ENCODE data around the gene SLC16A5. TPM values are rescaled to one million over a fixed set of nuclear protein-coding genes. Genes with fewer than 3 reads are reported as not detected.
A peak's percentile ranks its signal among the peaks of the same experiment; 100 is the strongest.

SLC16A5 gene
- total RNA-seq, 4 donors from 2014 or later = 4.6 to 27.9 (median 7.7) TPM

- 0 to 1% methylated on average over 41 to 62 of the region's 68 CpGs for WGBS, 2 donors
- H3K4me3 ChIP-seq = peak within 1 kb of the TSS; percentile 52 to 97 (median 81)
- TF ChIP-seq POLR2A (IDR thresholded peaks at IDR 0.05) = peak; percentile 14 to 60
- TF ChIP-seq CTCF (IDR thresholded peaks at IDR 0.05) = no peak
- TF ChIP-seq EP300 (IDR thresholded peaks at IDR 0.05) = peak in 1 of 2 donors; percentile 73
- no peaks in the 10 kb centered on the region for H3K9me3 ChIP-seq
- DNase-seq (ENCODE audit: low spot score in 2 of 2) = peak; percentile 72 to 79
- peaks cover 0 to 16% (median 0%) of the 10 kb centered on the region in 3 donors for H3K36me3 ChIP-seq
- H3K27me3 ChIP-seq = no peaks in the 10 kb centered on the region
- peak within 1 kb of the TSS; percentile 44 to 86 (median 71) for H3K27ac ChIP-seq
- peaks cover 0 to 40% (median 21%) of the 10 kb centered on the region in 4 donors for H3K4me1 ChIP-seq
These were observed 21.9 kb downstream of the SLC16A5 start, which contains the start of gene ARMC7 for GRCh38 chr17:75109407-75110233. TSS of gene ARMC7 (plus strand) at chr17:75109969. CDS start at chr17:75110289, 320 bp downstream.

GRCh38 chr17:75110234-75110937 lies 22.6 kb downstream of the SLC16A5 start:
- DNase-seq (ENCODE audit: low spot score in 2 of 2) = no peak
- Histone ChIP-seq H3K4me1 (peaks cover 0 to 48% (median 28%) of the 10 kb centered on the region in 4 donors), H3K4me3 (peak overlapping the region; percentile 52 to 97 (median 81)), H3K36me3 (peaks cover 0 to 10% (median 0%) of the 10 kb centered on the region in 3 donors), H3K27me3 (no peaks in the 10 kb centered on the region), H3K9me3 (no peaks in the 10 kb centered on the region), H3K27ac (peak overlapping the region; percentile 44 to 86 (median 71))
- no peak for TF ChIP-seq CTCF (IDR thresholded peaks at IDR 0.05)
- TF ChIP-seq POLR2A (IDR thresholded peaks at IDR 0.05) = no peak
- no peak for TF ChIP-seq EP300 (IDR thresholded peaks at IDR 0.05)
- 24 to 26% methylated on average over 32 to 37 of the region's 40 CpGs for WGBS, 2 donors

GRCh38 chr17:75111777-75112335 lies 24.1 kb downstream of the SLC16A5 start:
- 76 to 78% methylated on average over 7 of the region's 7 CpGs for WGBS, 2 donors

GRCh38 chr17:75113798-75114551 lies 26.2 kb downstream of the SLC16A5 start:
- no peaks in the 10 kb centered on the region for H3K9me3 ChIP-seq
- H3K27ac ChIP-seq = peak overlapping the region; percentile 62 to 94 (median 90)
- peak overlapping the region; percentile 30 to 75 (median 57) for H3K4me3 ChIP-seq
- WGBS, 2 donors = 2% methylated on average over 22 of the region's 22 CpGs
- no peaks in the 10 kb centered on the region for H3K27me3 ChIP-seq
- peaks cover 0 to 61% (median 28%) of the 10 kb centered on the region in 4 donors for H3K4me1 ChIP-seq
- H3K36me3 ChIP-seq = peaks cover 0 to 8% (median 0%) of the 10 kb centered on the region in 3 donors
- peak; percentile 41 to 48 for TF ChIP-seq EP300 (IDR thresholded peaks at IDR 0.05)
- TF ChIP-seq POLR2A (IDR thresholded peaks at IDR 0.05) = no peak
- TF ChIP-seq CTCF (IDR thresholded peaks at IDR 0.05) = peak; percentile 91 to 97 (median 95)
- peak; percentile 88 to 98 for DNase-seq (ENCODE audit: low spot score in 2 of 2)

More at GRCh38 chr17:75111777-75112335, 24.1 kb downstream of the SLC16A5 start:
- TF ChIP-seq CTCF (IDR thresholded peaks at IDR 0.05) (no peak), EP300 (IDR thresholded peaks at IDR 0.05) (no peak), POLR2A (IDR thresholded peaks at IDR 0.05) (no peak)
- no peak for DNase-seq (ENCODE audit: low spot score in 2 of 2)
- no peak overlapping the region for H3K27ac ChIP-seq
- peaks cover 0 to 5% (median 0%) of the 10 kb centered on the region in 3 donors for H3K36me3 ChIP-seq
- no peak overlapping the region for H3K4me3 ChIP-seq
- no peaks in the 10 kb centered on the region for H3K9me3 ChIP-seq
- peaks cover 0 to 63% (median 30%) of the 10 kb centered on the region in 4 donors for H3K4me1 ChIP-seq
- no peaks in the 10 kb centered on the region for H3K27me3 ChIP-seq
